Left lung (tissue), 10 donors: ENCODE results near the gene P2RY6. TPM values are rescaled to one million over a fixed set of nuclear protein-coding genes. Genes with fewer than 3 reads are reported as not detected.

Experiments
- ATAC-seq: fragments of 200-7000 bp; cut with Tn5 transposase; one replicate; pipeline ENCODE4 v1.9.1; 2020; ENCODE audit warnings: moderate library complexity
- DNase-seq, 4 donors: peaks; one replicate each; pipeline ENCODE4 v3.0.0-alpha.2; 2013 to 2020
- H3K27ac ChIP-seq, 2 donors: fragments of 200-600 bp; sonication (generic) in 1 of 2; one replicate each; pipeline versions ENCODE4 v1.5.0 to v1.8.0; 2020 to 2021
- H3K27me3 ChIP-seq, 2 donors: fragments of 200-600 bp; sonication (generic) in 1 of 2; one replicate each; pipeline versions ENCODE4 v1.5.0 to v1.8.0; 2020 to 2021
- H3K36me3 ChIP-seq, 2 donors: fragments of 200-600 bp; sonication (generic) in 1 of 2; one replicate each; pipeline versions ENCODE4 v1.5.0 to v1.8.0; 2020 to 2021
- H3K4me1 ChIP-seq, 2 donors: fragments of 200-600 bp; one replicate each; pipeline ENCODE4 v1.8.0; 2021
- H3K4me3 ChIP-seq, 2 donors: fragments of 200-600 bp; sonication (generic) in 1 of 2; one replicate each; pipeline versions ENCODE4 v1.5.0 to v1.8.0; 2020 to 2021; ENCODE audit warnings: mild to moderate bottlenecking in 1 of 2
- H3K9me3 ChIP-seq, 2 donors: fragments of 200-600 bp; sonication (generic) in 1 of 2; one replicate each; pipeline versions ENCODE4 v1.5.0 to v1.8.0; 2020 to 2021
- CTCF ChIP-seq, 2 donors: fragments of 200-600 bp; sonication (generic) in 1 of 2; IDR thresholded peaks; one replicate each; pipeline versions ENCODE4 v1.5.0 to v1.8.0; 2021; ENCODE audit warnings: antibody characterized with exemption in 2 of 2
- intact Hi-C, 2 donors: fragments of 100-400 bp; cut with DNase I; formaldehyde crosslinking; loops; one replicate each; pipeline versions ENCODE4 v1.11.2 to v1.14.2; 2022
- polyA plus RNA-seq, 6 donors: library from polyadenylated mRNA; unstranded; fragments of 120-200 nt; gene quantifications; one replicate each; pipeline ENCODE4 v1.2.1, GENCODE V29; 2013; ENCODE audit not compliant: insufficient read length in 6 of 6
- total RNA-seq, 2 donors: library from RNA; stranded (reverse); fragmentation: NEBNext Ultra II Directional; extraction: Animal tissue kit (Norgen Biotek cat#: 25700); gene quantifications; one replicate each; pipeline ENCODE4 v1.2.1, GENCODE V29; 2021
- donor health status: DM: no; HTN: yes; CAD: no.
- donor health status: DM: no; HTN: no; CAD: no.

Gene P2RY6
- total and polyA plus RNA-seq, 8 donors, result 0.87 to 4.8 (median 1.9) TPM

GRCh38 chr11:73308003-73308960 lies 36.1 kb downstream of the P2RY6 start, which contains the start of gene ARHGEF17:
ARHGEF17 (plus strand) TSS chr11:73308276; CDS start chr11:73308639, 363 bp downstream.
- ATAC-seq, result peak; percentile 57

GRCh38 chr11:73308961-73309919 lies 37.1 kb downstream of the P2RY6 start:
- Histone ChIP-seq H3K27me3 (peaks cover 0 to 20% of the 10 kb centered on the region in 2 donors), H3K4me1 (peaks cover 26 to 76% of the 10 kb centered on the region in 2 donors), H3K4me3 (peak overlapping the region; percentile 58 to 69), H3K9me3 (no peaks in the 10 kb centered on the region), H3K27ac (peak overlapping the region; percentile 93 to 97), H3K36me3 (peaks cover 0 to 3% of the 10 kb centered on the region in 2 donors)
- no peak for TF ChIP-seq CTCF (IDR thresholded peaks at IDR 0.05)
- ATAC-seq, result peak; percentile 69
- peak; percentile 78 to 96 (median 92) for DNase-seq
- intact Hi-C loops, result loop anchor here in 1 of 2 donors (5.0 kb wide), 1 partner anchor 33 kb away; no protein-coding TSS in a partner anchor

More at GRCh38 chr11:73308003-73308960, 36.1 kb downstream of the P2RY6 start, which contains the start of gene ARHGEF17:
- intact Hi-C loops, result loop anchor here in 1 of 2 donors (5.0 kb wide), 1 partner anchor 34 kb away; no protein-coding TSS in a partner anchor
- Histone ChIP-seq H3K4me1 (peaks cover 16 to 66% of the 10 kb centered on the region in 2 donors), H3K27me3 (peaks cover 0 to 20% of the 10 kb centered on the region in 2 donors), H3K36me3 (peaks cover 0 to 3% of the 10 kb centered on the region in 2 donors), H3K9me3 (no peaks in the 10 kb centered on the region), H3K27ac (peak within 1 kb of the TSS; percentile 93 to 97), H3K4me3 (peak within 1 kb of the TSS; percentile 58 to 69)
- no peak for TF ChIP-seq CTCF (IDR thresholded peaks at IDR 0.05)
- peak; percentile 77 to 93 (median 90) for DNase-seq

- peak overlapping the region; percentile 93 to 97 for H3K27ac ChIP-seq
Observed at GRCh38 chr11:73310076-73310475, 37.9 kb downstream of the P2RY6 start.

More at GRCh38 chr11:73310076-73310475, 37.9 kb downstream of the P2RY6 start:
- DNase-seq (peak in 1 of 4 donors; percentile 83), ATAC-seq (no peak)
- Histone ChIP-seq H3K9me3 (no peaks in the 10 kb centered on the region), H3K4me3 (peak overlapping the region; percentile 58 to 69), H3K36me3 (peaks cover 0 to 3% of the 10 kb centered on the region in 2 donors), H3K4me1 (peaks cover 34 to 84% of the 10 kb centered on the region in 2 donors), H3K27me3 (peaks cover 0 to 20% of the 10 kb centered on the region in 2 donors)
- no peak for TF ChIP-seq CTCF (IDR thresholded peaks at IDR 0.05)
- intact Hi-C loops, result no loop called here
